HG02852 (cell line): ENCODE results near the gene SRI.
A peak's percentile ranks its signal among the peaks of the same experiment; 100 is the strongest.
"Not testable (repeated sequence)": the region's sequence is repeated elsewhere in the genome, so short reads cannot be mapped to it uniquely, and the experiment has no call there.

ENCODE experiments used
- ATAC-seq: cut with Tn5 transposase; IDR thresholded peaks from one replicate; pipeline ENCODE4 v1.9.1; 2021; ENCODE audit warnings: mild to moderate bottlenecking, moderate library complexity; ENCODE audit not compliant: unreplicated experiment

The SRI gene

GRCh38 chr7:88184848-88185304, 35.0 kb downstream of the SRI start:
- peak; percentile 72 for ATAC-seq

- ATAC-seq: no peak
These were observed 36.8 kb downstream of the SRI start for GRCh38 chr7:88183051-88183450.

DNA sequence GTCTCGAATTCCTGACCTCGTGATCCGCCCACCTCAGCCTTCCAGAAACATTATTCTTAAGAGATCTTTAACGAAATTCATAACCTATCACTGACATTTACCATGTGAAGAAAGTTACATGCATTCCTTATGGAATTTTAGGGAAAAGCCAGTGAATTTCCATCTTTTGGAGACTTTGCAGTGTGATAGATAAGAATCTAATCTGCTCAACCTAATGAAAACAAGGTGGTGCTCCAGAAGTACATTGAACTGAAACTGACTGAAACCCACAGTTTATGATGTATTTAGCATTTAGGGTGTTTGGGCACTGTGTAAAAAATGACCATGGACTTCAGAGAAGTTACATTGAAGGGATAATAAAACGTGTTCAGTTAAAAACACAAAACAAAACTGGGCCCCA, 43.6 kb downstream of the SRI start:
- ATAC-seq: no peak

DNA sequence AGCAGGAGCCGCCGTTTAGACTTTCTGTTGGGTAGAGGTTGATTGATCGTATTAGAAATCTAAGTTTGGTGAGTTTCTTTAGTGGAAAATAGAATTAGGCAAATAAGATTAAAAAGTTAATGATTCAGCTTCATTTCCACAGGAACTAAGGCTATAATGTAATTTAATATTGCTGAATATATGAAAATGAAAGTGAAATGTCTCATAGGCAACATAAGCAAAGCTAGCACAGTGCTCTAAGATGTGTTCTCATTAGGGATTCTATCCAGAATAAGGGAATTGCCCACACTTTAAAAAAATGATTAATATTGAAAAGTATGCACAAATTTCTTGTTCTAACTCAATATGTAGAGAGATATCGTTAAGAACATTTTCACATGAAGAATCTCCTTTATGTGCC, 47.0 kb downstream of the SRI start:
- no peak for ATAC-seq

DNA sequence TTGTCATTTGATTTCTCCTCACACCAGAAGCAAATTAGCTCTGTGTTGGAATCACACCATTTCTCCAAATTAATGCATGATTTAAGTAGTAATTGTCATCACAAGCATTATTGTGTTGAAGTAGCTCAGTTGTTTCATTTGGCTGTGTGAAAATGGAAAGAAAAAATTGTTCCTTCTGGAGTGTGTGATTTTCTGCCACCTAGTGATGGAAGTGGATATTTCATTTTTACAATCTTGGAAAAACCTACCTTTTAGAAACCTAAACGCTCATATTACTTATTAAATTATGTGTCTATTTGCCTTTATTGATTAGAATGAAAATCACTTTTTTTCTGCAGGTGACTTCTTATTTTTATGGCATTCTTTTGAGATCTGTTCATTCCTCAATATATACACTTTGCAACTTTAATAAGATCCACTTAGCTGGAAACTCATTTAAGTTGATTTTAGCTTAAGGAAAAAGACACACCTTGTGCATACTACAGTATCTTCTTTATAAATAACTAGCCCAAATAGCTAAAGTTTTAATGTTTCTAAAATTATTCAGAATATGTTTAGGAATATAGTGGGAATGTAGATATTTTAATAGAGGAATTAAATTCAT, 50.0 kb downstream of the SRI start:
- peak; percentile 51 for ATAC-seq

DNA sequence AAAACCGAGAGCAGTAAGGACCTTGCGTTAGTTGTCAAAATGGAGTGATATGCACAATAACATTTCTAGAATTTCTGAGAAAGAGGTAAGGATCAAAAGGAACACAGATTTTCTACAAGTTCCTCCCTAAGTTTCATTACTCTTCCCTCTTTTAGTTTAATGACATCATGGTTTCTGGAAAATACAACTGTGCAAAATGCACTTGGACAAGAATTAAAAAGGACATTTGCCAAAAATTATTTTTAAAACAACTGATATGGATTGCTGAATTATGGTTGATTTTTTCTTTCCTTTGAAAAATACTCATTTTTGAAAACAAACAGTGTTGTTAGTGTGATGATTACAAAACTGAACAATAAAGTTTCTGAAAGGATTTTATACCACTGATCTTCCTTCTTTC, 52.1 kb downstream of the SRI start:
- ATAC-seq: no peak

DNA sequence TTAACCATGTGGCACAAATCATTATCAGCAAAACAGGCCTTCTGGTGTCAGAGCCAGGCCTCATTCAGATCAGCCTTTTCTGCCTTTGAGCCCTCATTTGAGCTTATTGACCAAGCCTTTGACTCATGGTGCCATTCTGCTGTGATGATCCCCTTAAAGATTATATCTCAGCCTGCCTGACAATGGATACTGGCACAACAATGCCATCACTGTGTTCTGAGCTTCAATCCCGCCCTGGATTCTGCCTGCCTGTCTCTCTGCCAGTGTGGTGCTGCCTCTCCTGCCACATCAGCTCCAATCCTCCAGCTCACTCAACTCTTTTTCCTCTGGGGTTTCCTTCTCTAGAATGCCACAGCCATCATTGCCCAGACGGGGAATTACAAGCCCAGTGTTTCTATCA, 52.6 kb downstream of the SRI start:
- no peak for ATAC-seq

- no peak for ATAC-seq
These were observed 54.1 kb downstream of the SRI start for GRCh38 chr7:88165697-88166096.

DNA sequence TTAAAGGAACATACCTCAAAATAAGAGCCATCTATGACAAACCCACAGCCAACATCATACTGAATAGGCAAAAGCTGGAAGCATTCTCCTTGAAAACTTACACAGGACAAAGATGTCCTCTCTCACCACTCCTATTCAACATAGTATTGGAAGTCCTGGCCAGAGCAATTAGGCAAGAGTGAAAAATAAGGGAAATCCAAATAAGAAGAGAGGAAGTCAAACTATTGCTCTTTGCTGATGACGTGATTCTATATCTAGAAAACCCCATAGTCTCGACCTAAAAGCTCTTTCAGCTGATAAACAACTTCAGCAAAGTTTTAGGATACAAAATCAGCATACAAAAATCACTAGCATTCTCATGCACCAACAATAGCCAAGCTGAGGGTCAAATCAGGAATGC, 60.1 kb downstream of the SRI start:
- ATAC-seq: not testable (repeated sequence)

- no peak for ATAC-seq
These were observed 63.5 kb downstream of the SRI start for GRCh38 chr7:88156356-88156755.

DNA sequence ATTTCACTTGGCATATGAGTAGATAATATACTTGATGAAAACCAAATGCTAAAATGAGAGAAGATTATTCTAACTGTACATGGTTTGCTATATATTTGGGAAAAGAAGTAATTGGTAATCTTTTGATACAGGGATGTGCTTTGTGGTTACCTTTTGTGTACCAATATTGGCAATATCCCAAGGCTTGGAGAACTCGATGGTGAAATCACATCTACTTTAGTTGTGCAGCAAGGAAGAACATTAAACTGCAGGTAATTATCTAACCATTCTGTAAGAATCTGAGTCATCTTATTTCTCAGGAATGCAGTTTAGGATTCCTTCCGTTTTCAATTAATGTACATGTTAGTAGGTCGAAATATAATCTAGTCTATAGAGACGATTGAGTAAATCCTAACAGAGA, 64.1 kb downstream of the SRI start:
- ATAC-seq: no peak
